ENCODE results near the gene SLIT1.

Gene SLIT1

GRCh38 chr10:96995851-96996250 is 189.9 kb downstream of the SLIT1 start:
- TF ChIP-seq, protein P1, sequence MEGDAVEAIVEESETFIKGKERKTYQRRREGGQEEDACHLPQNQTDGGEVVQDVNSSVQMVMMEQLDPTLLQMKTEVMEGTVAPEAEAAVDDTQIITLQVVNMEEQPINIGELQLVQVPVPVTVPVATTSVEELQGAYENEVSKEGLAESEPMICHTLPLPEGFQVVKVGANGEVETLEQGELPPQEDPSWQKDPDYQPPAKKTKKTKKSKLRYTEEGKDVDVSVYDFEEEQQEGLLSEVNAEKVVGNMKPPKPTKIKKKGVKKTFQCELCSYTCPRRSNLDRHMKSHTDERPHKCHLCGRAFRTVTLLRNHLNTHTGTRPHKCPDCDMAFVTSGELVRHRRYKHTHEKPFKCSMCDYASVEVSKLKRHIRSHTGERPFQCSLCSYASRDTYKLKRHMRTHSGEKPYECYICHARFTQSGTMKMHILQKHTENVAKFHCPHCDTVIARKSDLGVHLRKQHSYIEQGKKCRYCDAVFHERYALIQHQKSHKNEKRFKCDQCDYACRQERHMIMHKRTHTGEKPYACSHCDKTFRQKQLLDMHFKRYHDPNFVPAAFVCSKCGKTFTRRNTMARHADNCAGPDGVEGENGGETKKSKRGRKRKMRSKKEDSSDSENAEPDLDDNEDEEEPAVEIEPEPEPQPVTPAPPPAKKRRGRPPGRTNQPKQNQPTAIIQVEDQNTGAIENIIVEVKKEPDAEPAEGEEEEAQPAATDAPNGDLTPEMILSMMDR (conservative IDR thresholded peaks at IDR 0.05) = no peak
- no peak for TF ChIP-seq ZFX (IDR thresholded peaks at IDR 0.05)
- H3K27ac ChIP-seq = no peak overlapping the region

DNA sequence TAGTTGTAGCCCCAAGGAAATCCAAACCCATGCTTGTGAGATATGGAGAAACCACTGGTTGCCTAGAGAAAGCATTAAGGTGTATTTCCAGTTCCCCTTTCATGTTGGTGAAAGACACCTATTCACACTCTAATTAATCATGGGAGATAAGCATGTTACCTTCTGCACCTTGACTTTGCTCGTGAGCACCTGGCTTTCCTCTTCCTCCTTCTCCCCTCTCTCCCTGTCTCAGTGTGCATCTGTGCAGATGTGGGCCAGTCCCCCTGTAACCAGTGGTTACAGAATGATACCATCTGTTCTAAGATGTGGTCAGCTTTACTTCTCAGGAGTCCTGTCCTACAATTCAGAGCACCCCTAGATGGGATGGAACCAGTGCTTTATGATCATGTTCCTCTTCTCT is 193.0 kb downstream of the SLIT1 start:
- no peak overlapping the region for H3K27ac ChIP-seq
- TF ChIP-seq, protein P1 (conservative IDR thresholded peaks at IDR 0.05) = no peak
- TF ChIP-seq ZFX (IDR thresholded peaks at IDR 0.05) = no peak

DNA sequence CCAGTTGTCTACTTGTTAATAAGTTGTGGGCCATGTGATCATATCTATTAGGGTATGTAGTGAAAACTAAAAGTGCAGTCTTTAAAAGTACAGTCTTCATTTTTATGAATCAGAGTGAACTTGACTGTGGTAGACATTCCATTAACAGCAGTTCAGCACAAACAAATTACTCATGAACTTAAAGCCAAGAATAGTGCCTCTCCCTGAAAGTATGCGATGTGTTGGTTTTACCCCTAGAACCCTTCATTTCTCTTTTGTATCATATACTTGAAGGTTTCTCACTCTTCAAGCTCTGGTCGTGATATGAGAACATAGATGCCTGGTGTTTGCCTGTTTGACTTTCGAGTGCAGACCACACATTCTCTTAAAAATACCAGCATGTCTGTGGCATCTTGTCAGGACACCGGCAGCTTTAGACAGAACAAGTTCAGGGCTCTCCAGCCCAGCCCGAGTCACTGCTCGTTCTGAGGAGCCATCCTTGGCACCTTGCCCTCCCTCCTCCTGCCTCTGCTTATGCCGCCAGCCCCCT is 194.4 kb downstream of the SLIT1 start:
- H3K27ac ChIP-seq = no peak overlapping the region
- TF ChIP-seq, protein P1 (conservative IDR thresholded peaks at IDR 0.05) = no peak
- TF ChIP-seq ZFX (IDR thresholded peaks at IDR 0.05) = no peak

DNA sequence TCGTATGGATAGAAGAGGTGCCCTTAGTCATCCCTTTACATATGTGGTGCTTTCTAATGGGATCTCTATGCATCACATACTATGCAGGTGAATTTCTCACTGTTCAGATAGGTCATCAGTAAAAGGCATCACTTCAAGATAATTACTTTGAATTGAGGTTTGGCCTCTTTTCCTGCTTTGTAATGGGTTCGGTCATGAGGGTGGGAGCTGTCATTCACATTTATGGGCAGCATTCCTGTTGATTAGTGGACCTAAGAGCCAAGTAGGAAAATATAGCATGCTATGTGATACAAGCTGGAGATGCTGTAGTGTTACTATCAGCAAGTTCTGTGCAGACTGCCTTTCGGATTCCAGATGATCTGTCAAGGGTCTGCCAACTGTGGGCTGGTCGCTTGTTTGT is 197.3 kb downstream of the SLIT1 start:
- H3K27ac ChIP-seq = no peak overlapping the region
- TF ChIP-seq ZFX (IDR thresholded peaks at IDR 0.05) = no peak
- TF ChIP-seq, protein P1 (conservative IDR thresholded peaks at IDR 0.05) = no peak

DNA sequence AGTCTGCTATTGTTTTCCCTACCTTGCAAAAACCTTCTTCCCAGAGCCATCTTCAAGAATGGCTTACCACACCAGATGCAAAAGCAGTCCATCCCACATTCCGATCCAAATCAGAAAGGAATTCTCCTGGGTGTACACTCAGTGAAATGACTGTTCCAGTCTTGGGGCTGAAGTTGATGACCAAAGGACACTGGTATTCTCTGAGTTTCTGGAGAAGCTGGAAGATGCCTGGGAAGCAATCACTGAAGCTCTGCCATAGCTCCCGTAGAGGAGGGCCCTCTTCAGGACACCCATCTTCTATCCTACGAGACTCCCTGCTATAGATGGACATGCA is 197.9 kb downstream of the SLIT1 start:
- TF ChIP-seq ZFX (IDR thresholded peaks at IDR 0.05) = no peak
- TF ChIP-seq, protein P1 (conservative IDR thresholded peaks at IDR 0.05) = no peak
- H3K27ac ChIP-seq = no peak overlapping the region

GRCh38 chr10:96987141-96987841 is 198.5 kb downstream of the SLIT1 start:
- no peak overlapping the region for H3K27ac ChIP-seq
- no peak for TF ChIP-seq ZFX (IDR thresholded peaks at IDR 0.05)
- TF ChIP-seq, protein P1 (conservative IDR thresholded peaks at IDR 0.05) = no peak

DNA sequence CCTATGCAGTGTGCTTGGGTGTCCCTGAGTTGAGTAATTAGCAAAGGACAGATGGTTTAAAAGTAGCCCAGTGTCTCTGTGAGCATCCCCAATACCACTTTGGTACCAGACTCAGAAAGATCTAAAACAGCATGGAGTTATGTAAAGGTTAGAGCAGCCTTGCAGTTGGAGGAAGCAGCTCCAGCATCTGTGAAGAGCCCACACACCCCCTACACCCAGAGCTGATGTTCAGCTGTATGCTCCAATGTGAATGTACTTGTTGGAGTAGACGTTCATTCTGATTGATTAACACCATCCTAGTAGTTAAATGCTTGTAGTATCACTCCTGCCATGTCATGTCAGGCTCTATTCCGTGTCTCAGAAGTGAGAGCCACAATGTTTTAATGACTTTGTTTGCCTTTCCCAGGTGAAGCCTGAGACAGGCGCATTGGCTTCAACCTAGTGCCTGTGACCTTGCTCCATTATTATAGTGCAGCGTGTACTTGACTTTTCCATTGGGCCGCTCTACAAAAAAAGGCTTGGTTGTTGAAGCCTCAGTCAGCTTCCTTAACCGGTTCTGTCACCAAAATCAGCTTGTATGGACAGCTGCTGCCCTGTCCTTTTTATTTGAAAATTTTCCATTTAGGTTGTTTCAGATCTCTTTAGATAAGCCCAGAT is 199.4 kb downstream of the SLIT1 start:
- TF ChIP-seq, protein P1 (conservative IDR thresholded peaks at IDR 0.05) = no peak
- no peak for TF ChIP-seq ZFX (IDR thresholded peaks at IDR 0.05)
- no peak overlapping the region for H3K27ac ChIP-seq

All from C4-2B (cell line).